HEK293 (cell line): ENCODE measurements around the gene SINHCAF.
A peak's percentile ranks its signal among the peaks of the same experiment; 100 is the strongest.

ENCODE experiments used
- CTCF ChIA-PET: fragments of 350-600 bp; formaldehyde crosslinking; extraction: SDS; loops from one replicate; lab custom pipeline; 2021; ENCODE audit warnings: antibody characterized with exemption; lab: Yijun Ruan, JAX
- POLR2A ChIA-PET: fragments of 300-600 bp; formaldehyde crosslinking; extraction: SDS; loops from one replicate; lab custom pipeline; 2020; ENCODE audit warnings: antibody characterized with exemption, inconsistent platforms; lab: Yijun Ruan, JAX
- H3K27ac ChIP-seq: fragments of 200-500 bp; sonication (Bioruptor generic); 2 replicates; pipeline ENCODE4 v1.5.1; 2014; ENCODE audit warnings: low read depth, low read length, control low read depth, inconsistent platforms; ENCODE audit errors: extremely low read depth
- H3K36me3 ChIP-seq, 2 experiments: fragments of 200-500 bp in 1 of 2; sonication (Bioruptor generic) in 1 of 2; 1 replicate in 1 of 2; 2 replicates in 1 of 2; pipeline ENCODE4 v1.5.1; 2014 to 2017; ENCODE audit warnings: inconsistent platforms in 2 of 2, low read length in 2 of 2; ENCODE audit not compliant: control insufficient read depth in 2 of 2, insufficient read depth in 1 of 2
- H3K4me1 ChIP-seq: fragments of 200-500 bp; sonication (Bioruptor generic); 2 replicates; pipeline ENCODE4 v1.5.1; 2014; ENCODE audit warnings: mild to moderate bottlenecking, low read length, inconsistent platforms; ENCODE audit not compliant: control insufficient read depth, insufficient read depth
- H3K4me3 ChIP-seq: 2 replicates; pipeline ENCODE4 v1.5.1; 2011; ENCODE audit warnings: low read depth, mild to moderate bottlenecking, control low read depth, low read length, moderate library complexity
- H3K9me3 ChIP-seq: fragments of 200-500 bp; sonication (Bioruptor generic); 2 replicates; pipeline ENCODE4 v1.5.1; 2014; ENCODE audit warnings: low read depth, low read length, inconsistent platforms; ENCODE audit not compliant: control insufficient read depth, insufficient read depth
- EGR2 ChIP-seq: fragments of 450-650 bp; formaldehyde crosslinking; IDR thresholded peaks from 2 replicates; pipeline ENCODE4 v1.5.1; 2016; ENCODE audit warnings: low read depth, missing biosample characterization, missing genetic modification characterization
- KLF10 ChIP-seq: fragments of 450-650 bp; IDR thresholded peaks from 2 replicates; pipeline ENCODE4 v1.5.1; 2018; ENCODE audit warnings: missing biosample characterization, mild to moderate bottlenecking, missing genetic modification characterization
- SP2 ChIP-seq: fragments of 450-650 bp; formaldehyde crosslinking; IDR thresholded peaks from 2 replicates; pipeline ENCODE4 v1.5.1; 2016; ENCODE audit warnings: missing biosample characterization, missing genetic modification characterization
- YY2 ChIP-seq: fragments of 450-650 bp; formaldehyde crosslinking; IDR thresholded peaks from 2 replicates; pipeline ENCODE4 v1.5.1; 2016; ENCODE audit warnings: missing biosample characterization, missing genetic modification characterization
- ZBTB17 ChIP-seq: fragments of 450-650 bp; formaldehyde crosslinking; IDR thresholded peaks from 2 replicates; pipeline ENCODE4 v1.5.1; 2016; ENCODE audit warnings: missing biosample characterization, missing genetic modification characterization
- ZEB2 ChIP-seq: fragments of 450-650 bp; formaldehyde crosslinking; IDR thresholded peaks from 2 replicates; pipeline ENCODE4 v1.5.1; 2016; ENCODE audit warnings: missing biosample characterization, missing genetic modification characterization
- ZFHX2 ChIP-seq: fragments of 450-650 bp; formaldehyde crosslinking; conservative IDR thresholded peaks from 2 replicates; pipeline ENCODE4 v1.5.1; 2016; ENCODE audit warnings: missing biosample characterization, missing genetic modification characterization
- ZNF138 ChIP-seq: fragments of 450-650 bp; formaldehyde crosslinking; IDR thresholded peaks from 2 replicates; pipeline ENCODE4 v1.5.1; 2016; ENCODE audit warnings: missing biosample characterization, missing genetic modification characterization, borderline replicate concordance
- ZNF184 ChIP-seq: fragments of 450-650 bp; IDR thresholded peaks from 2 replicates; pipeline ENCODE4 v1.5.1; 2018; ENCODE audit warnings: missing biosample characterization, mild to moderate bottlenecking, missing genetic modification characterization
- ZNF202 ChIP-seq: fragments of 450-650 bp; formaldehyde crosslinking; IDR thresholded peaks from 2 replicates; pipeline ENCODE4 v1.5.1; 2016; ENCODE audit warnings: missing biosample characterization, missing genetic modification characterization, borderline replicate concordance
- ZNF501 ChIP-seq: fragments of 450-650 bp; formaldehyde crosslinking; IDR thresholded peaks from 2 replicates; pipeline ENCODE4 v1.5.1; 2016; ENCODE audit warnings: missing biosample characterization, missing genetic modification characterization
- ZNF510 ChIP-seq: fragments of 450-650 bp; formaldehyde crosslinking; IDR thresholded peaks from 2 replicates; pipeline ENCODE4 v1.5.1; 2018; ENCODE audit warnings: mild to moderate bottlenecking, missing genetic modification characterization, missing biosample characterization; ENCODE audit not compliant: insufficient replicate concordance
- ZNF558 ChIP-seq: fragments of 450-650 bp; formaldehyde crosslinking; IDR thresholded peaks from 2 replicates; pipeline ENCODE4 v1.5.1; 2016; ENCODE audit warnings: missing biosample characterization, missing genetic modification characterization
- ZNF560 ChIP-seq: fragments of 450-650 bp; formaldehyde crosslinking; IDR thresholded peaks from 2 replicates; pipeline ENCODE4 v1.5.1; 2017; ENCODE audit warnings: missing biosample characterization, missing genetic modification characterization, borderline replicate concordance
- ZNF654 ChIP-seq: fragments of 450-650 bp; formaldehyde crosslinking; IDR thresholded peaks from 2 replicates; pipeline ENCODE4 v1.5.1; 2016; ENCODE audit warnings: low read depth, missing biosample characterization, missing genetic modification characterization
- ZNF664 ChIP-seq: fragments of 450-650 bp; formaldehyde crosslinking; IDR thresholded peaks from 2 replicates; pipeline ENCODE4 v1.5.1; 2016; ENCODE audit warnings: missing biosample characterization, missing genetic modification characterization
- ZNF76 ChIP-seq: fragments of 450-650 bp; formaldehyde crosslinking; IDR thresholded peaks from 2 replicates; pipeline ENCODE4; 2016; ENCODE audit warnings: low read depth, missing biosample characterization, missing genetic modification characterization, borderline replicate concordance
- TF ChIP-seq, protein P1 (sequence below): fragments of 450-650 bp; formaldehyde crosslinking; IDR thresholded peaks from 2 replicates; pipeline ENCODE4 v1.5.1; 2017; ENCODE audit warnings: missing biosample characterization, missing genetic modification characterization
- TF ChIP-seq, protein P2 (sequence below): fragments of 450-650 bp; formaldehyde crosslinking; IDR thresholded peaks from 2 replicates; pipeline ENCODE4 v1.5.1; 2016; ENCODE audit warnings: missing biosample characterization, missing genetic modification characterization
- TF ChIP-seq, protein P3 (sequence below): fragments of 450-650 bp; formaldehyde crosslinking; IDR thresholded peaks from 2 replicates; pipeline ENCODE4 v1.5.1; 2016; ENCODE audit warnings: missing biosample characterization, missing genetic modification characterization, low read depth
- TF ChIP-seq, protein P4 (sequence below): fragments of 450-650 bp; formaldehyde crosslinking; IDR thresholded peaks from 2 replicates; pipeline ENCODE4 v1.5.1; 2017; ENCODE audit warnings: missing biosample characterization, missing genetic modification characterization

Gene SINHCAF

DNA sequence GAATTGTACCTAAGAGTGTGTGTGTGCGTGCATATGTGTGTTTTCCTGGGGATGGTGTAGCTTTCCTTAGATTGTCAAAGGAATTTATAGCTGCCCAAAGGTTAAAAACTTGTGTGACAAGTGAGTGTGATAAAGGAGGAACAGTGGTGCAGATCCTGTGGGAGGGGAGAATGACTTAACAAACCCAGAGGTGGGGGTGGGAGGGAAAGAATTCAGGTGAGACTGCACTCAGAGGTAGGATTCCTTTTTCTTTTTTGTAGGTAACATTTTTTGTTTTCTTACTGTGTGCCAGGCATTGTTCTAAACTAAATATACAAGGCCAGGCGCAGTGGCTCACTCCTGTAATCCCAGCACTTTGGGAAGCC lies 45.3 kb upstream of the SINHCAF start:
- Histone ChIP-seq H3K4me1 (peaks cover 21% of the 10 kb centered on the region), H3K9me3 (no peaks in the 10 kb centered on the region), H3K4me3 (no peak overlapping the region), H3K36me3 (no peaks in the 10 kb centered on the region), H3K27ac (peak overlapping the region; percentile 89)
- ChIA-PET CTCF (interaction anchor here (1.1 to 1.8 kb wide), 3 partner anchors 10 to 99 kb away, joined by 3 to 5 read pairs (median 5); no protein-coding TSS in a partner anchor), POLR2A (interaction anchor here (0.7 to 1.2 kb wide), 2 partner anchors 9 to 45 kb away, joined by 3 to 4 read pairs; partner anchors contain the start of gene SINHCAF)
- TF ChIP-seq EGR2 (tag by site-specific recombination), result peak; percentile 22; the same call in 1 of the 2 replicates
- TF ChIP-seq, protein P1, sequence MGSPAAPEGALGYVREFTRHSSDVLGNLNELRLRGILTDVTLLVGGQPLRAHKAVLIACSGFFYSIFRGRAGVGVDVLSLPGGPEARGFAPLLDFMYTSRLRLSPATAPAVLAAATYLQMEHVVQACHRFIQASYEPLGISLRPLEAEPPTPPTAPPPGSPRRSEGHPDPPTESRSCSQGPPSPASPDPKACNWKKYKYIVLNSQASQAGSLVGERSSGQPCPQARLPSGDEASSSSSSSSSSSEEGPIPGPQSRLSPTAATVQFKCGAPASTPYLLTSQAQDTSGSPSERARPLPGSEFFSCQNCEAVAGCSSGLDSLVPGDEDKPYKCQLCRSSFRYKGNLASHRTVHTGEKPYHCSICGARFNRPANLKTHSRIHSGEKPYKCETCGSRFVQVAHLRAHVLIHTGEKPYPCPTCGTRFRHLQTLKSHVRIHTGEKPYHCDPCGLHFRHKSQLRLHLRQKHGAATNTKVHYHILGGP (tag by site-specific recombination), result no peak
- TF ChIP-seq, protein P2, sequence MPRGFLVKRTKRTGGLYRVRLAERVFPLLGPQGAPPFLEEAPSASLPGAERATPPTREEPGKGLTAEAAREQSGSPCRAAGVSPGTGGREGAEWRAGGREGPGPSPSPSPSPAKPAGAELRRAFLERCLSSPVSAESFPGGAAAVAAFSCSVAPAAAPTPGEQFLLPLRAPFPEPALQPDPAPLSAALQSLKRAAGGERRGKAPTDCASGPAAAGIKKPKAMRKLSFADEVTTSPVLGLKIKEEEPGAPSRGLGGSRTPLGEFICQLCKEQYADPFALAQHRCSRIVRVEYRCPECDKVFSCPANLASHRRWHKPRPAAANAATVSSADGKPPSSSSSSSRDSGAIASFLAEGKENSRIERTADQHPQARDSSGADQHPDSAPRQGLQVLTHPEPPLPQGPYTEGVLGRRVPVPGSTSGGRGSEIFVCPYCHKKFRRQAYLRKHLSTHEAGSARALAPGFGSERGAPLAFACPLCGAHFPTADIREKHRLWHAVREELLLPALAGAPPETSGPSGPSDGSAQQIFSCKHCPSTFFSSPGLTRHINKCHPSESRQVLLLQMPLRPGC (tag by site-specific recombination), result no peak
- no peak for TF ChIP-seq ZNF510 (tag by site-specific recombination)
- TF ChIP-seq ZNF560 (tag by site-specific recombination), result no peak
- TF ChIP-seq ZEB2, result no peak
- no peak for TF ChIP-seq ZNF184 (tag by site-specific recombination)
- no peak for TF ChIP-seq ZNF654 (tag by site-specific recombination)
- no peak for TF ChIP-seq YY2 (tag by site-specific recombination)
- no peak for TF ChIP-seq ZBTB17 (tag by site-specific recombination)
- TF ChIP-seq, protein P3, sequence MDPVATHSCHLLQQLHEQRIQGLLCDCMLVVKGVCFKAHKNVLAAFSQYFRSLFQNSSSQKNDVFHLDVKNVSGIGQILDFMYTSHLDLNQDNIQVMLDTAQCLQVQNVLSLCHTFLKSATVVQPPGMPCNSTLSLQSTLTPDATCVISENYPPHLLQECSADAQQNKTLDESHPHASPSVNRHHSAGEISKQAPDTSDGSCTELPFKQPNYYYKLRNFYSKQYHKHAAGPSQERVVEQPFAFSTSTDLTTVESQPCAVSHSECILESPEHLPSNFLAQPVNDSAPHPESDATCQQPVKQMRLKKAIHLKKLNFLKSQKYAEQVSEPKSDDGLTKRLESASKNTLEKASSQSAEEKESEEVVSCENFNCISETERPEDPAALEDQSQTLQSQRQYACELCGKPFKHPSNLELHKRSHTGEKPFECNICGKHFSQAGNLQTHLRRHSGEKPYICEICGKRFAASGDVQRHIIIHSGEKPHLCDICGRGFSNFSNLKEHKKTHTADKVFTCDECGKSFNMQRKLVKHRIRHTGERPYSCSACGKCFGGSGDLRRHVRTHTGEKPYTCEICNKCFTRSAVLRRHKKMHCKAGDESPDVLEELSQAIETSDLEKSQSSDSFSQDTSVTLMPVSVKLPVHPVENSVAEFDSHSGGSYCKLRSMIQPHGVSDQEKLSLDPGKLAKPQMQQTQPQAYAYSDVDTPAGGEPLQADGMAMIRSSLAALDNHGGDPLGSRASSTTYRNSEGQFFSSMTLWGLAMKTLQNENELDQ (tag by site-specific recombination), result no peak
- TF ChIP-seq ZNF138 (tag by site-specific recombination), result no peak
- no peak for TF ChIP-seq ZNF202
- TF ChIP-seq SP2 (tag by site-specific recombination), result no peak
- TF ChIP-seq KLF10 (tag by site-specific recombination), result no peak
- no peak for TF ChIP-seq ZNF558 (tag by site-specific recombination)
- TF ChIP-seq, protein P4, sequence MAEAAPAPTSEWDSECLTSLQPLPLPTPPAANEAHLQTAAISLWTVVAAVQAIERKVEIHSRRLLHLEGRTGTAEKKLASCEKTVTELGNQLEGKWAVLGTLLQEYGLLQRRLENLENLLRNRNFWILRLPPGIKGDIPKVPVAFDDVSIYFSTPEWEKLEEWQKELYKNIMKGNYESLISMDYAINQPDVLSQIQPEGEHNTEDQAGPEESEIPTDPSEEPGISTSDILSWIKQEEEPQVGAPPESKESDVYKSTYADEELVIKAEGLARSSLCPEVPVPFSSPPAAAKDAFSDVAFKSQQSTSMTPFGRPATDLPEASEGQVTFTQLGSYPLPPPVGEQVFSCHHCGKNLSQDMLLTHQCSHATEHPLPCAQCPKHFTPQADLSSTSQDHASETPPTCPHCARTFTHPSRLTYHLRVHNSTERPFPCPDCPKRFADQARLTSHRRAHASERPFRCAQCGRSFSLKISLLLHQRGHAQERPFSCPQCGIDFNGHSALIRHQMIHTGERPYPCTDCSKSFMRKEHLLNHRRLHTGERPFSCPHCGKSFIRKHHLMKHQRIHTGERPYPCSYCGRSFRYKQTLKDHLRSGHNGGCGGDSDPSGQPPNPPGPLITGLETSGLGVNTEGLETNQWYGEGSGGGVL (tag by site-specific recombination), result 0 out of 2 replicates have a peak, but pooled peaks have one; percentile 9
- peak; percentile 55 for TF ChIP-seq ZFHX2 (tag by site-specific recombination)
- no peak for TF ChIP-seq ZNF76
- no peak for TF ChIP-seq ZNF501 (tag by site-specific recombination)
- TF ChIP-seq ZNF664 (tag by site-specific recombination), result no peak
